HCT116 (cell line): ENCODE data around the gene KDM4D. TPM values are rescaled to one million over a fixed set of nuclear protein-coding genes. Genes with fewer than 3 reads are reported as not detected.

ENCODE experiments used
- ATAC-seq: fragments of 200-7000 bp; cut with Tn5 transposase; 2 replicates; pipeline ENCODE4 v1.9.1; 2020; ENCODE audit warnings: mild to moderate bottlenecking, moderate library complexity
- BruUV-seq: library from RNA; stranded (reverse); fragments of 400-500 nt; replicated peaks from 2 replicates; lab custom pipeline; 2021; lab: Mats Ljungman, UMichigan
- CTCF ChIA-PET: fragments of 300-600 bp; sonication (Branson Sonifier 250); formaldehyde crosslinking; loops from one replicate; lab custom pipeline; 2021; ENCODE audit warnings: antibody characterized with exemption; lab: Charles Lee
- POLR2A ChIA-PET: fragments of 300-600, 350-600 bp; sonication (Branson Sonifier 250); formaldehyde crosslinking; loops from one replicate; lab custom pipeline; 2021; ENCODE audit warnings: antibody characterized with exemption; lab: Charles Lee
- RAD21 ChIA-PET, 2 experiments: fragments of 300-600 bp; sonication (Branson Sonifier 250); formaldehyde crosslinking; loops; one replicate each; lab custom pipeline; 2023; ENCODE audit warnings: low total read pairs in 2 of 2; ENCODE audit not compliant: uncharacterized antibody in 2 of 2, unreplicated experiment in 2 of 2, low non-redundant PET in 1 of 2; lab: Charles Lee
- DNase-seq: peaks from one replicate; pipeline ENCODE4 v3.0.0-alpha.2; 2010; ENCODE audit warnings: low read depth, low spot score
- H2AFZ ChIP-seq: fragments of 200-600 bp; shearing (Covaris generic), sonication (generic); 2 replicates; pipeline ENCODE4 v1.6.1; 2017; ENCODE audit warnings: low read depth, mixed run types, mixed read lengths, antibody characterized with exemption, low read length; ENCODE audit not compliant: poor library complexity, severe bottlenecking
- H3K27ac ChIP-seq: 2 replicates; pipeline ENCODE4 v1.5.1; 2012; ENCODE audit warnings: low read depth, low read length
- H3K27me3 ChIP-seq: fragments of 200-600 bp; sonication (generic); 2 replicates; pipeline ENCODE4 v1.6.1; 2016; ENCODE audit warnings: mixed run types, low read length, mixed read lengths; ENCODE audit not compliant: insufficient read depth
- H3K36me3 ChIP-seq, 2 experiments: fragments of 200-500 bp in 1 of 2; fragments of 200-600 bp in 1 of 2; sonication (Bioruptor generic) in 1 of 2; sonication (generic) in 1 of 2; 2 replicates each; pipeline versions ENCODE4 v1.5.1 to v1.6.1; 2014 to 2016; ENCODE audit warnings: low read length in 2 of 2, inconsistent platforms in 1 of 2, mixed read lengths in 1 of 2, mixed run types in 1 of 2; ENCODE audit not compliant: insufficient read depth in 2 of 2, control insufficient read depth in 1 of 2
- H3K4me1 ChIP-seq, 2 experiments: fragments of 200-600 bp in 1 of 2; sonication (generic) in 1 of 2; 2 replicates each; pipeline versions ENCODE4 v1.5.1 to v1.6.1; 2012 to 2017; ENCODE audit warnings: low read length in 2 of 2, inconsistent platforms in 1 of 2, mild to moderate bottlenecking in 1 of 2, mixed read lengths in 1 of 2, mixed run types in 1 of 2, moderate library complexity in 1 of 2; ENCODE audit not compliant: insufficient read depth in 2 of 2, control insufficient read depth in 1 of 2
- H3K4me2 ChIP-seq: fragments of 200-600 bp; sonication (generic); 2 replicates; pipeline ENCODE4 v1.6.1; 2017; ENCODE audit warnings: mixed run types, low read length, mixed read lengths
- H3K4me3 ChIP-seq, 2 experiments: fragments of 200-600 bp in 1 of 2; sonication (generic) in 1 of 2; replicated peaks in 1 of 2; 2 replicates each; pipeline ENCODE4 v1.5.1; 2011 to 2016; ENCODE audit warnings: low read length in 2 of 2, control low read depth in 1 of 2, low read depth in 1 of 2, mild to moderate bottlenecking in 1 of 2, mixed read lengths in 1 of 2, mixed run types in 1 of 2
- H3K79me2 ChIP-seq: fragments of 200-600 bp; sonication (generic); 2 replicates; pipeline ENCODE4 v1.6.1; 2017; ENCODE audit warnings: mild to moderate bottlenecking, mixed run types, low read length, moderate library complexity, mixed read lengths; ENCODE audit not compliant: insufficient read depth
- H3K9ac ChIP-seq: fragments of 200-600 bp; sonication (generic); 2 replicates; pipeline ENCODE4 v1.6.1; 2016; ENCODE audit warnings: low read length, mixed read lengths
- H3K9me2 ChIP-seq: fragments of 200-600 bp; sonication (generic), shearing (Covaris generic); 2 replicates; pipeline ENCODE4 v1.6.1; 2017; ENCODE audit warnings: mixed run types, mild to moderate bottlenecking, moderate library complexity; ENCODE audit not compliant: insufficient read depth
- H3K9me3 ChIP-seq, 2 experiments: fragments of 200-500 bp in 1 of 2; fragments of 200-600 bp in 1 of 2; sonication (Bioruptor generic) in 1 of 2; sonication (generic) in 1 of 2; 2 replicates each; pipeline ENCODE4 v1.6.1; 2014 to 2017; ENCODE audit warnings: low read length in 2 of 2, mixed read lengths in 2 of 2, inconsistent platforms in 1 of 2, low read depth in 1 of 2, mild to moderate bottlenecking in 1 of 2, mixed run types in 1 of 2, moderate library complexity in 1 of 2; ENCODE audit not compliant: control insufficient read depth in 1 of 2, insufficient read depth in 1 of 2
- H4K20me1 ChIP-seq: fragments of 200-600 bp; sonication (generic), shearing (Covaris generic); 2 replicates; pipeline ENCODE4 v1.6.1; 2017; ENCODE audit warnings: mixed run types, mild to moderate bottlenecking, moderate library complexity; ENCODE audit not compliant: insufficient read depth
- CBX3 ChIP-seq: IDR thresholded peaks from 2 replicates; pipeline ENCODE4 v1.6.1; 2012; ENCODE audit warnings: low read depth
- EGR1 ChIP-seq: IDR thresholded peaks from 2 replicates; pipeline ENCODE4 v1.6.1; 2012; ENCODE audit warnings: low read depth
- ELF1 ChIP-seq: IDR thresholded peaks from 2 replicates; pipeline ENCODE4 v1.6.1; 2012; ENCODE audit warnings: low read depth, borderline replicate concordance
- EZH2phosphoT487 ChIP-seq: fragments of 200-600 bp; IDR thresholded peaks from 2 replicates; pipeline ENCODE4 v1.6.1; 2018; ENCODE audit warnings: antibody characterized with exemption, borderline replicate concordance
- FOSL1 ChIP-seq: IDR thresholded peaks from 2 replicates; pipeline ENCODE4 v1.6.1; 2012; ENCODE audit warnings: low read depth
- POLR2A ChIP-seq: IDR thresholded peaks from 2 replicates; pipeline ENCODE4 v1.7.0; 2011; ENCODE audit warnings: borderline replicate concordance; ENCODE audit not compliant: insufficient read depth, insufficient read length; ENCODE audit errors: extremely low read depth
- POLR2AphosphoS5 ChIP-seq: IDR thresholded peaks from 2 replicates; pipeline ENCODE4 v1.6.1; 2011; ENCODE audit warnings: mild to moderate bottlenecking, low read depth, low read length, moderate library complexity
- RAD21 ChIP-seq: IDR thresholded peaks from 2 replicates; pipeline ENCODE4 v1.6.1; 2012; ENCODE audit warnings: low read depth, mild to moderate bottlenecking
- SRF ChIP-seq: IDR thresholded peaks from 2 replicates; pipeline ENCODE4 v1.6.1; 2012; ENCODE audit warnings: low read depth
- TCF7L2 ChIP-seq: IDR thresholded peaks from 2 replicates; pipeline ENCODE4 v1.7.0; 2011; ENCODE audit warnings: borderline replicate concordance, inconsistent platforms; ENCODE audit not compliant: insufficient read depth, insufficient read length; ENCODE audit errors: extremely low read depth
- YY1 ChIP-seq: IDR thresholded peaks from 2 replicates; pipeline ENCODE4 v1.6.1; 2011; ENCODE audit warnings: low read length, low read depth, moderate library complexity, mild to moderate bottlenecking; ENCODE audit not compliant: insufficient replicate concordance; ENCODE audit errors: extremely low read depth
- ZBTB33 ChIP-seq: IDR thresholded peaks from 2 replicates; pipeline ENCODE4 v1.6.1; 2011; ENCODE audit warnings: mild to moderate bottlenecking, low read length, moderate library complexity; ENCODE audit not compliant: insufficient replicate concordance; ENCODE audit errors: extremely low read depth
- ZFX ChIP-seq: fragments of 450-650 bp; IDR thresholded peaks from 2 replicates; pipeline ENCODE4 v1.6.1; 2017
- ZNF274 ChIP-seq: fragments of 200-500 bp; sonication (Bioruptor generic); IDR thresholded peaks from 2 replicates; pipeline ENCODE4 v1.6.1; 2014; ENCODE audit warnings: mild to moderate bottlenecking, low read depth, low read length, inconsistent platforms
- intact Hi-C: fragments of 100-400 bp; cut with micrococcal nuclease; formaldehyde crosslinking; loops from 2 replicates; pipeline ENCODE4 v1.10.0; 2022
- total RNA-seq: library from RNA; stranded (reverse); gene quantifications from one replicate; pipeline ENCODE4 v1.2.1, GENCODE V29; 2021; ENCODE audit not compliant: unreplicated experiment
- TF ChIP-seq, protein P1 (sequence below): IDR thresholded peaks from 2 replicates; pipeline ENCODE4 v1.6.1; 2012; ENCODE audit warnings: low read depth
- TF ChIP-seq, protein P2 (sequence below): IDR thresholded peaks from 2 replicates; pipeline ENCODE4 v1.6.1; 2012

The KDM4D gene
- total RNA-seq, 1 experiment from 2014 or later: 2.1 TPM

- peak overlapping the region; percentile 75 to 82 for H3K4me3 ChIP-seq
- H2AFZ ChIP-seq: no peak overlapping the region
- RAD21 ChIA-PET: interaction anchor here in 1 of 2 experiments (1.2 kb wide), 1 partner anchor 95 kb away, joined by 3 read pairs; no protein-coding TSS in a partner anchor
- H3K4me2 ChIP-seq: peak overlapping the region; percentile 82
- peaks cover 35 to 40% of the 10 kb centered on the region in 2 experiments for H3K36me3 ChIP-seq
- no peaks in the 10 kb centered on the region for H3K9me3 ChIP-seq
- no peaks in the 10 kb centered on the region for H4K20me1 ChIP-seq
- no peaks in the 10 kb centered on the region for H3K9me2 ChIP-seq
- no peak for DNase-seq
- peak overlapping the region; percentile 75 for H3K9ac ChIP-seq
- POLR2A ChIA-PET: interaction anchor here (1.2 to 1.4 kb wide), 2 partner anchors 94 to 385 kb away, joined by 3 to 5 read pairs; partner anchors contain the start of gene SRSF8
- H3K4me1 ChIP-seq: peaks cover 7 to 14% of the 10 kb centered on the region in 2 experiments; a peak in 3 of 4 replicates
- BruUV-seq: no TSS peak
- CTCF ChIA-PET: interaction anchor here (0.9 to 1.4 kb wide), 4 partner anchors 75 to 179 kb away, joined by 3 to 4 read pairs (median 3); partner anchors contain the start of gene SRSF8
- TF ChIP-seq ZFX (no peak), TCF7L2 (no peak), YY1 (no peak), RAD21 (no peak), EGR1 (no peak), ZNF274 (no peak), EZH2phosphoT487 (no peak), ELF1 (no peak), ZBTB33 (no peak), POLR2A (no peak), POLR2AphosphoS5 (no peak), CBX3 (no peak), SRF (no peak), FOSL1 (no peak)
- TF ChIP-seq, protein P1, sequence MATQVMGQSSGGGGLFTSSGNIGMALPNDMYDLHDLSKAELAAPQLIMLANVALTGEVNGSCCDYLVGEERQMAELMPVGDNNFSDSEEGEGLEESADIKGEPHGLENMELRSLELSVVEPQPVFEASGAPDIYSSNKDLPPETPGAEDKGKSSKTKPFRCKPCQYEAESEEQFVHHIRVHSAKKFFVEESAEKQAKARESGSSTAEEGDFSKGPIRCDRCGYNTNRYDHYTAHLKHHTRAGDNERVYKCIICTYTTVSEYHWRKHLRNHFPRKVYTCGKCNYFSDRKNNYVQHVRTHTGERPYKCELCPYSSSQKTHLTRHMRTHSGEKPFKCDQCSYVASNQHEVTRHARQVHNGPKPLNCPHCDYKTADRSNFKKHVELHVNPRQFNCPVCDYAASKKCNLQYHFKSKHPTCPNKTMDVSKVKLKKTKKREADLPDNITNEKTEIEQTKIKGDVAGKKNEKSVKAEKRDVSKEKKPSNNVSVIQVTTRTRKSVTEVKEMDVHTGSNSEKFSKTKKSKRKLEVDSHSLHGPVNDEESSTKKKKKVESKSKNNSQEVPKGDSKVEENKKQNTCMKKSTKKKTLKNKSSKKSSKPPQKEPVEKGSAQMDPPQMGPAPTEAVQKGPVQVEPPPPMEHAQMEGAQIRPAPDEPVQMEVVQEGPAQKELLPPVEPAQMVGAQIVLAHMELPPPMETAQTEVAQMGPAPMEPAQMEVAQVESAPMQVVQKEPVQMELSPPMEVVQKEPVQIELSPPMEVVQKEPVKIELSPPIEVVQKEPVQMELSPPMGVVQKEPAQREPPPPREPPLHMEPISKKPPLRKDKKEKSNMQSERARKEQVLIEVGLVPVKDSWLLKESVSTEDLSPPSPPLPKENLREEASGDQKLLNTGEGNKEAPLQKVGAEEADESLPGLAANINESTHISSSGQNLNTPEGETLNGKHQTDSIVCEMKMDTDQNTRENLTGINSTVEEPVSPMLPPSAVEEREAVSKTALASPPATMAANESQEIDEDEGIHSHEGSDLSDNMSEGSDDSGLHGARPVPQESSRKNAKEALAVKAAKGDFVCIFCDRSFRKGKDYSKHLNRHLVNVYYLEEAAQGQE: no peak
- TF ChIP-seq, protein P2, sequence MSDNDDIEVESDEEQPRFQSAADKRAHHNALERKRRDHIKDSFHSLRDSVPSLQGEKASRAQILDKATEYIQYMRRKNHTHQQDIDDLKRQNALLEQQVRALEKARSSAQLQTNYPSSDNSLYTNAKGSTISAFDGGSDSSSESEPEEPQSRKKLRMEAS: no peak
- no peaks in the 10 kb centered on the region for H3K27me3 ChIP-seq
- intact Hi-C loops: loop anchor here (2.0 kb wide), 1 partner anchor 178 kb away; no protein-coding TSS in a partner anchor
- peaks cover 30% of the 10 kb centered on the region for H3K79me2 ChIP-seq
- 0 out of 2 replicates have a peak, but pooled peaks have one; percentile 1 for ATAC-seq
- peak overlapping the region; percentile 51; the same call in 1 of the 2 replicates for H3K27ac ChIP-seq
Measured at GRCh38 chr11:94972700-94973098, 810 bp upstream of the KDM4D start.
